ACC112 (cell line): ENCODE results near the gene ZFR.
"Not testable (repeated sequence)": the region's sequence is repeated elsewhere in the genome, so short reads cannot be mapped to it uniquely, and the experiment has no call there.

Experiments
- H2AFZ ChIP-seq: fragments of 200-600 bp; sonication (generic); one replicate; pipeline ENCODE4 v1.6.0; 2017; ENCODE audit warnings: antibody characterized with exemption, low read length; ENCODE audit not compliant: unreplicated experiment
- H3K27ac ChIP-seq: fragments of 200-600 bp; sonication (generic); 2 replicates; pipeline ENCODE4 v1.5.1; 2014; ENCODE audit warnings: low read depth, mild to moderate bottlenecking, antibody characterized with exemption, low read length, moderate library complexity
- H3K27me3 ChIP-seq: fragments of 200-600 bp; sonication (generic); 2 replicates; pipeline ENCODE4 v1.6.1; 2014; ENCODE audit warnings: mild to moderate bottlenecking, antibody characterized with exemption, low read length, moderate library complexity, mixed read lengths; ENCODE audit not compliant: insufficient read depth
- H3K36me3 ChIP-seq: fragments of 200-600 bp; sonication (generic); 2 replicates; pipeline ENCODE4 v1.6.1; 2016; ENCODE audit warnings: mild to moderate bottlenecking, antibody characterized with exemption, low read length, moderate library complexity, mixed read lengths; ENCODE audit not compliant: insufficient read depth
- H3K4me1 ChIP-seq: fragments of 200-600 bp; sonication (generic); one replicate; pipeline ENCODE4 v1.6.1; 2016; ENCODE audit warnings: low read length, mixed read lengths; ENCODE audit not compliant: insufficient read depth, unreplicated experiment, control insufficient read depth
- H3K4me3 ChIP-seq: fragments of 200-600 bp; sonication (generic); 2 replicates; pipeline ENCODE4 v1.5.1; 2014; ENCODE audit warnings: mild to moderate bottlenecking, low read depth, low read length
- H3K79me2 ChIP-seq: fragments of 200-600 bp; sonication (generic); one replicate; pipeline ENCODE4 v1.6.0; 2016; ENCODE audit warnings: low read length; ENCODE audit not compliant: control insufficient read depth, unreplicated experiment, insufficient read depth

Gene ZFR

GRCh38 chr5:32321787-32322186 is 122.8 kb downstream of the ZFR start:
- H3K27me3 ChIP-seq, H3K4me3 ChIP-seq, H3K27ac ChIP-seq, H3K36me3 ChIP-seq, H2AFZ ChIP-seq, H3K4me1 ChIP-seq, H3K79me2 ChIP-seq: not testable (repeated sequence)

GRCh38 chr5:32320576-32320975 is 124.0 kb downstream of the ZFR start:
- Histone ChIP-seq H3K4me3 (no peak overlapping the region), H3K27ac (no peak overlapping the region), H3K4me1 (no peaks in the 10 kb centered on the region), H2AFZ (no peak overlapping the region), H3K27me3 (no peaks in the 10 kb centered on the region), H3K36me3 (no peaks in the 10 kb centered on the region), H3K79me2 (no peaks in the 10 kb centered on the region)

- Histone ChIP-seq H3K27ac (no peak overlapping the region), H3K27me3 (no peaks in the 10 kb centered on the region)
Observed at GRCh38 chr5:32319926-32320543, 124.5 kb downstream of the ZFR start.

GRCh38 chr5:32319392-32319791 is 125.1 kb downstream of the ZFR start:
- H3K36me3 ChIP-seq = no peaks in the 10 kb centered on the region
- H3K4me1 ChIP-seq = no peaks in the 10 kb centered on the region
- H3K27me3 ChIP-seq = no peaks in the 10 kb centered on the region
- no peak overlapping the region for H3K4me3 ChIP-seq
- H3K27ac ChIP-seq = no peak overlapping the region
- no peak overlapping the region for H2AFZ ChIP-seq
- H3K79me2 ChIP-seq = no peaks in the 10 kb centered on the region

More at GRCh38 chr5:32319926-32320543, 124.5 kb downstream of the ZFR start:
- H3K79me2 ChIP-seq = no peaks in the 10 kb centered on the region
- H2AFZ ChIP-seq = no peak overlapping the region
- no peaks in the 10 kb centered on the region for H3K36me3 ChIP-seq
- H3K4me3 ChIP-seq = no peak overlapping the region
- H3K4me1 ChIP-seq = no peaks in the 10 kb centered on the region

- no peaks in the 10 kb centered on the region for H3K4me1 ChIP-seq
- no peaks in the 10 kb centered on the region for H3K36me3 ChIP-seq
- H3K79me2 ChIP-seq = peaks cover under 1% of the 10 kb centered on the region
- no peak overlapping the region for H3K4me3 ChIP-seq
- H3K27ac ChIP-seq = no peak overlapping the region
- no peak overlapping the region for H2AFZ ChIP-seq
- H3K27me3 ChIP-seq = no peaks in the 10 kb centered on the region
Observed at GRCh38 chr5:32317041-32317440, 127.5 kb downstream of the ZFR start.

- Histone ChIP-seq H3K27me3 (no peaks in the 10 kb centered on the region), H3K4me3 (no peak overlapping the region), H3K36me3 (no peaks in the 10 kb centered on the region), H2AFZ (no peak overlapping the region), H3K27ac (no peak overlapping the region), H3K4me1 (peaks cover 8% of the 10 kb centered on the region), H3K79me2 (peaks cover 13% of the 10 kb centered on the region)
Observed at GRCh38 chr5:32315221-32316014, 129.1 kb downstream of the ZFR start.

GRCh38 chr5:32314658-32315057 is 129.9 kb downstream of the ZFR start:
- Histone ChIP-seq H3K79me2 (peaks cover 21% of the 10 kb centered on the region), H3K4me3 (no peak overlapping the region), H3K36me3 (no peaks in the 10 kb centered on the region), H2AFZ (no peak overlapping the region), H3K27me3 (no peaks in the 10 kb centered on the region), H3K27ac (no peak overlapping the region), H3K4me1 (peaks cover 8% of the 10 kb centered on the region)

GRCh38 chr5:32314152-32314488 is 130.4 kb downstream of the ZFR start:
- not testable (repeated sequence) for H3K27me3 ChIP-seq, H3K27ac ChIP-seq, H3K4me3 ChIP-seq

GRCh38 chr5:32312595-32313332 is 131.8 kb downstream of the ZFR start, which contains the start of gene MTMR12:
Gene MTMR12 (minus strand): TSS chr5:32312939. CDS start chr5:32312838, 101 bp downstream.
- H2AFZ ChIP-seq = peak within 1 kb of the TSS; percentile 98
- no peaks in the 10 kb centered on the region for H3K36me3 ChIP-seq
- peaks cover 38% of the 10 kb centered on the region for H3K79me2 ChIP-seq
- H3K27me3 ChIP-seq = no peaks in the 10 kb centered on the region
- H3K27ac ChIP-seq = peak within 1 kb of the TSS; percentile 11; the same call in 1 of the 2 replicates
- peaks cover 8% of the 10 kb centered on the region for H3K4me1 ChIP-seq
- peak within 1 kb of the TSS; percentile 95 for H3K4me3 ChIP-seq

More at GRCh38 chr5:32314152-32314488, 130.4 kb downstream of the ZFR start:
- peaks cover 26% of the 10 kb centered on the region for H3K79me2 ChIP-seq
- H3K36me3 ChIP-seq, H2AFZ ChIP-seq, H3K4me1 ChIP-seq: not testable (repeated sequence)

GRCh38 chr5:32312197-32312594 is 132.3 kb downstream of the ZFR start:
- Histone ChIP-seq H3K4me1 (peaks cover 8% of the 10 kb centered on the region), H3K4me3 (peak overlapping the region; percentile 95), H3K36me3 (no peaks in the 10 kb centered on the region), H2AFZ (peak overlapping the region; percentile 98), H3K79me2 (peaks cover 42% of the 10 kb centered on the region), H3K27me3 (no peaks in the 10 kb centered on the region), H3K27ac (peak overlapping the region; percentile 11; the same call in 1 of the 2 replicates)
